ENCODE data around the gene CCDC28B. TPM values are rescaled to one million over a fixed set of nuclear protein-coding genes. Genes with fewer than 3 reads are reported as not detected.

CCDC28B gene
- total RNA-seq, 1 donor from 2014 or later: 56.9 TPM

GRCh38 chr1:32249831-32250525 lies 49.6 kb downstream of the CCDC28B start:
- intact Hi-C loops (cut with micrococcal nuclease): loop anchor here (1.0 to 5.0 kb wide), 9 partner anchors 9 to 177 kb away; partner anchors contain the start of genes BSDC1, CCDC28B, EIF3I and KPNA6
- POLR2A ChIA-PET: interaction anchor here (0.6 to 7.2 kb wide), 27 partner anchors 9 to 1532 kb away, joined by 3 to 142 read pairs (median 5); partner anchors contain the start of genes BSDC1, CCDC28B, EIF3I and HDAC1

GRCh38 chr1:32250893-32251716 lies 50.7 kb downstream of the CCDC28B start, which contains the start of gene LCK:
Gene LCK, plus strand, starts transcription at chr1:32251265. Its CDS starts 23,065 bp downstream, at chr1:32274330.
- TF ChIP-seq, protein P1, sequence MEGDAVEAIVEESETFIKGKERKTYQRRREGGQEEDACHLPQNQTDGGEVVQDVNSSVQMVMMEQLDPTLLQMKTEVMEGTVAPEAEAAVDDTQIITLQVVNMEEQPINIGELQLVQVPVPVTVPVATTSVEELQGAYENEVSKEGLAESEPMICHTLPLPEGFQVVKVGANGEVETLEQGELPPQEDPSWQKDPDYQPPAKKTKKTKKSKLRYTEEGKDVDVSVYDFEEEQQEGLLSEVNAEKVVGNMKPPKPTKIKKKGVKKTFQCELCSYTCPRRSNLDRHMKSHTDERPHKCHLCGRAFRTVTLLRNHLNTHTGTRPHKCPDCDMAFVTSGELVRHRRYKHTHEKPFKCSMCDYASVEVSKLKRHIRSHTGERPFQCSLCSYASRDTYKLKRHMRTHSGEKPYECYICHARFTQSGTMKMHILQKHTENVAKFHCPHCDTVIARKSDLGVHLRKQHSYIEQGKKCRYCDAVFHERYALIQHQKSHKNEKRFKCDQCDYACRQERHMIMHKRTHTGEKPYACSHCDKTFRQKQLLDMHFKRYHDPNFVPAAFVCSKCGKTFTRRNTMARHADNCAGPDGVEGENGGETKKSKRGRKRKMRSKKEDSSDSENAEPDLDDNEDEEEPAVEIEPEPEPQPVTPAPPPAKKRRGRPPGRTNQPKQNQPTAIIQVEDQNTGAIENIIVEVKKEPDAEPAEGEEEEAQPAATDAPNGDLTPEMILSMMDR (IDR thresholded peaks at IDR 0.05): no peak
- CTCF ChIA-PET: interaction anchor here (1.1 to 4.8 kb wide), 3 partner anchors 10 to 85 kb away, joined by 3 to 42 read pairs (median 27); partner anchors contain the start of genes HDAC1 and MARCKSL1
- DNase-seq (peak; percentile 59), ATAC-seq (ENCODE audit: low read depth) (peak; percentile 28)
- Mint-ChIP-seq H3K4me1 (peaks cover 93% of the 10 kb centered on the region), H3K27ac (peak within 1 kb of the TSS; percentile 97), H3K9me3 (no peaks in the 10 kb centered on the region), H3K4me3 (peak within 1 kb of the TSS; percentile 78), H3K36me3 (ENCODE audit: low read depth) (no peaks in the 10 kb centered on the region), H3K27me3 (no peaks in the 10 kb centered on the region)
- POLR2A ChIA-PET: interaction anchor here (0.5 to 7.2 kb wide), 22 partner anchors 8 to 488 kb away, joined by 3 to 142 read pairs (median 6); partner anchors contain the start of genes BSDC1, CCDC28B, EIF3I and HDAC1
- intact Hi-C loops (cut with micrococcal nuclease): loop anchor here (1.0 to 5.0 kb wide), 9 partner anchors 10 to 178 kb away; partner anchors contain the start of genes BSDC1, CCDC28B, EIF3I and KPNA6

More at GRCh38 chr1:32249831-32250525, 49.6 kb downstream of the CCDC28B start:
- DNase-seq: peak; percentile 68
- Mint-ChIP-seq H3K27ac (peak overlapping the region; percentile 97), H3K27me3 (no peaks in the 10 kb centered on the region), H3K4me3 (peak overlapping the region; percentile 78), H3K4me1 (peaks cover 85% of the 10 kb centered on the region), H3K9me3 (no peaks in the 10 kb centered on the region), H3K36me3 (ENCODE audit: low read depth) (no peaks in the 10 kb centered on the region)
- TF ChIP-seq, protein P1 (IDR thresholded peaks at IDR 0.05): no peak
- CTCF ChIA-PET: interaction anchor here (0.6 to 4.8 kb wide), 10 partner anchors 9 to 91 kb away, joined by 3 to 47 read pairs (median 6); partner anchors contain the start of genes CCDC28B, HDAC1 and MARCKSL1
- ATAC-seq (ENCODE audit: low read depth): peak; percentile 74

Other genes with a start within 250 kb of the CCDC28B start
- gene KHDRBS1, start 186.7 kb upstream of the CCDC28B start, total RNA-seq: 146 and 152 TPM in 2 replicates
- 23.1 and 23.8 TPM in 2 replicates for gene TMEM39B, start 127.7 kb upstream of the CCDC28B start, total RNA-seq
- 58.7 and 60.3 TPM in 2 replicates for gene KPNA6, start 92.5 kb upstream of the CCDC28B start, total RNA-seq
- 52.0 and 54.1 TPM in 2 replicates for gene TXLNA, start 20.9 kb upstream of the CCDC28B start, total RNA-seq
- 3.5 and 4.2 TPM in 2 replicates for gene IQCC, start 5.1 kb downstream of the CCDC28B start, total RNA-seq
- gene DCDC2B, start 8.5 kb downstream of the CCDC28B start, total RNA-seq: not detected in 2 replicates
- 31.8 and 35.5 TPM in 2 replicates for gene TMEM234, start 21.8 kb downstream of the CCDC28B start, total RNA-seq
- 196 and 213 TPM in 2 replicates for gene EIF3I, start 21.8 kb downstream of the CCDC28B start, total RNA-seq
- gene FAM167B, start 46.6 kb downstream of the CCDC28B start, total RNA-seq: 1.2 and 1.4 TPM in 2 replicates
- 16.6 and 16.8 TPM in 2 replicates for gene LCK, start 50.7 kb downstream of the CCDC28B start, total RNA-seq
- gene HDAC1, start 91.5 kb downstream of the CCDC28B start, total RNA-seq: 204 and 212 TPM in 2 replicates
- gene MARCKSL1, start 135.6 kb downstream of the CCDC28B start, total RNA-seq: 132 TPM in 2 replicates
- 7.6 and 11.7 TPM in 2 replicates for gene FAM229A, start 161.9 kb downstream of the CCDC28B start, total RNA-seq
- gene TSSK3, start 161.9 kb downstream of the CCDC28B start, total RNA-seq: 3.5 and 6.1 TPM in 2 replicates
- 51.8 and 72.2 TPM in 2 replicates for gene BSDC1, start 193.8 kb downstream of the CCDC28B start, total RNA-seq

All from activated B cell treated with CpG ODN at 0.5 μM for 24 hours (primary cell).